ENCODE results near the gene CHM.
"Not testable (repeated sequence)": the region's sequence is repeated elsewhere in the genome, so short reads cannot be mapped to it uniquely, and the experiment has no call there.

The CHM gene

DNA sequence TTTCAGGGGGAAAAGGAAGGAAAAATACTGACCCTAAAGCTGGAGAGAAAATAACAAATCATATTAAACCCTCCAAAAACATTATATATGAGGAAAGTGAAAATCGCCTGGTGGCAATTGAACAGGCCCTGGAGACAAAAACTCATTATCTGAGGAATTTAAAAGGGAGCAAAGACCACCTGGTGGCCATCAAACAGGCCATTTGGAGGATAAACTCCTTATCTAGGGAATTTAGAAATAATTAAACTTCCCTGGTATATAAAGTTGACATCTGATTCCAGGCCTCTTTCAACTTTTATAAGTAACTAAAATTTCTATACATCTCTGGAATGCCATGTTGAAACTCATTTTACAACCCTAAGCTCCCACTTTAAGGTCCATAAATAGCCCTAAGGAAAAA, 35.2 kb downstream of the CHM start:
- Histone ChIP-seq H4K20me1 (ENCODE audit: control insufficient read depth, insufficient read depth, low read depth, low read length) (no peaks in the 10 kb centered on the region), H3K4me3 (ENCODE audit: low read length) (no peak overlapping the region), H3F3A (ENCODE audit: control insufficient read depth, insufficient read depth) (no peaks in the 10 kb centered on the region), H3K4me1 (ENCODE audit: control insufficient read depth, low read length) (no peaks in the 10 kb centered on the region), H3K79me2 (ENCODE audit: control insufficient read depth, low read length) (no peaks in the 10 kb centered on the region), H3K27ac (ENCODE audit: low read depth, low read length) (no peak overlapping the region), H3K27me3 (ENCODE audit: control insufficient read depth, low read length) (no peaks in the 10 kb centered on the region), H3K9me2 (replicated peaks; ENCODE audit: control insufficient read depth, low read length) (no peaks in the 10 kb centered on the region), H3K9me3 (ENCODE audit: control insufficient read depth, insufficient read depth, low read length) (no peaks in the 10 kb centered on the region), H3K36me3 (ENCODE audit: control insufficient read depth, low read length) (no peaks in the 10 kb centered on the region), H3K4me2 (ENCODE audit: low read length) (no peak overlapping the region)
- TF ChIP-seq, protein P1, sequence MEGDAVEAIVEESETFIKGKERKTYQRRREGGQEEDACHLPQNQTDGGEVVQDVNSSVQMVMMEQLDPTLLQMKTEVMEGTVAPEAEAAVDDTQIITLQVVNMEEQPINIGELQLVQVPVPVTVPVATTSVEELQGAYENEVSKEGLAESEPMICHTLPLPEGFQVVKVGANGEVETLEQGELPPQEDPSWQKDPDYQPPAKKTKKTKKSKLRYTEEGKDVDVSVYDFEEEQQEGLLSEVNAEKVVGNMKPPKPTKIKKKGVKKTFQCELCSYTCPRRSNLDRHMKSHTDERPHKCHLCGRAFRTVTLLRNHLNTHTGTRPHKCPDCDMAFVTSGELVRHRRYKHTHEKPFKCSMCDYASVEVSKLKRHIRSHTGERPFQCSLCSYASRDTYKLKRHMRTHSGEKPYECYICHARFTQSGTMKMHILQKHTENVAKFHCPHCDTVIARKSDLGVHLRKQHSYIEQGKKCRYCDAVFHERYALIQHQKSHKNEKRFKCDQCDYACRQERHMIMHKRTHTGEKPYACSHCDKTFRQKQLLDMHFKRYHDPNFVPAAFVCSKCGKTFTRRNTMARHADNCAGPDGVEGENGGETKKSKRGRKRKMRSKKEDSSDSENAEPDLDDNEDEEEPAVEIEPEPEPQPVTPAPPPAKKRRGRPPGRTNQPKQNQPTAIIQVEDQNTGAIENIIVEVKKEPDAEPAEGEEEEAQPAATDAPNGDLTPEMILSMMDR (IDR thresholded peaks at IDR 0.05; ENCODE audit: low read depth, low read length, poor library complexity, severe bottlenecking) = no peak
- TF ChIP-seq EZH2phosphoT487 (IDR thresholded peaks at IDR 0.05; ENCODE audit: borderline replicate concordance, low read length) = no peak

GRCh38 chrX:86009803-86010202, 37.6 kb downstream of the CHM start:
- H3K4me1 ChIP-seq (ENCODE audit: control insufficient read depth, low read length); H3K36me3 ChIP-seq (ENCODE audit: control insufficient read depth, low read length); H3K9me2 ChIP-seq (replicated peaks; ENCODE audit: control insufficient read depth, low read length); H3K27ac ChIP-seq (ENCODE audit: low read depth, low read length); H3K4me3 ChIP-seq (ENCODE audit: low read length); H3K27me3 ChIP-seq (ENCODE audit: control insufficient read depth, low read length); H4K20me1 ChIP-seq (ENCODE audit: control insufficient read depth, insufficient read depth, low read depth, low read length); H3K4me2 ChIP-seq (ENCODE audit: low read length); H3K79me2 ChIP-seq (ENCODE audit: control insufficient read depth, low read length); H3K9me3 ChIP-seq (ENCODE audit: control insufficient read depth, insufficient read depth, low read length); H3F3A ChIP-seq (ENCODE audit: control insufficient read depth, insufficient read depth): not testable (repeated sequence)

DNA sequence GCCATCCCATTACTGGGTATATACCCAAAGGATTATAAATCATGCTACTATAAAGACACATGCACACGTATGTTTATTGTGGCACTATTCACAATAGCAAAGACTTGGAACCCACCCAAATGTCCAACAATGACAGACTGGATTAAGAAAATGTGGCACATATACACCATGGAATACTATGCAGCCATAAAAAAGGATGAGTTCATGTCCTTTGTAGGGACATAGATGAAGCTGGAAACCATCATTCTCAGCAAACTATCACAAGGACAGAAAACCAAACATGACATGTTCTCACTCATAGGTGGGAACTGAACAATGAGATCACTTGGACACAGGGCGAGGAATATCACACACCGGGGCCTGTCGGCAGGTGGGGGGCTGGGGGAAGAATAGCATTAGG, 39.5 kb downstream of the CHM start:
- H3F3A ChIP-seq (ENCODE audit: control insufficient read depth, insufficient read depth); H3K27me3 ChIP-seq (ENCODE audit: control insufficient read depth, low read length); H3K4me3 ChIP-seq (ENCODE audit: low read length); H3K9me2 ChIP-seq (replicated peaks; ENCODE audit: control insufficient read depth, low read length); H3K4me2 ChIP-seq (ENCODE audit: low read length); H3K36me3 ChIP-seq (ENCODE audit: control insufficient read depth, low read length); H3K79me2 ChIP-seq (ENCODE audit: control insufficient read depth, low read length); H4K20me1 ChIP-seq (ENCODE audit: control insufficient read depth, insufficient read depth, low read depth, low read length); H3K4me1 ChIP-seq (ENCODE audit: control insufficient read depth, low read length); H3K9me3 ChIP-seq (ENCODE audit: control insufficient read depth, insufficient read depth, low read length); H3K27ac ChIP-seq (ENCODE audit: low read depth, low read length): not testable (repeated sequence)

GRCh38 chrX:86002076-86002896, 45.1 kb downstream of the CHM start:
- TF ChIP-seq EZH2phosphoT487 (IDR thresholded peaks at IDR 0.05; ENCODE audit: borderline replicate concordance, low read length) = no peak
- TF ChIP-seq, protein P1 (IDR thresholded peaks at IDR 0.05; ENCODE audit: low read depth, low read length, poor library complexity, severe bottlenecking) = no peak
- Histone ChIP-seq H3K9me2 (replicated peaks; ENCODE audit: control insufficient read depth, low read length) (no peaks in the 10 kb centered on the region), H3K4me1 (ENCODE audit: control insufficient read depth, low read length) (no peaks in the 10 kb centered on the region), H3K4me2 (ENCODE audit: low read length) (no peak overlapping the region), H4K20me1 (ENCODE audit: control insufficient read depth, insufficient read depth, low read depth, low read length) (no peaks in the 10 kb centered on the region), H3K27ac (ENCODE audit: low read depth, low read length) (no peak overlapping the region), H3F3A (ENCODE audit: control insufficient read depth, insufficient read depth) (no peaks in the 10 kb centered on the region), H3K79me2 (ENCODE audit: control insufficient read depth, low read length) (no peaks in the 10 kb centered on the region), H3K4me3 (ENCODE audit: low read length) (no peak overlapping the region), H3K27me3 (ENCODE audit: control insufficient read depth, low read length) (no peaks in the 10 kb centered on the region), H3K9me3 (ENCODE audit: control insufficient read depth, insufficient read depth, low read length) (no peaks in the 10 kb centered on the region), H3K36me3 (ENCODE audit: control insufficient read depth, low read length) (no peaks in the 10 kb centered on the region)
